Activated T-helper 9 cell treated with anti-CD3 and anti-CD28 coated beads, Interleukin-2, amount 50 U/mL, for 16 hours (primary cell): ENCODE measurements around the gene PALM2AKAP2.
"Not testable (repeated sequence)": the region's sequence is repeated elsewhere in the genome, so short reads cannot be mapped to it uniquely, and the experiment has no call there.

ENCODE experiments used
- DNase-seq: peaks from one replicate; pipeline ENCODE4 v3.0.0-alpha.2; 2020; ENCODE audit warnings: low read depth

Gene PALM2AKAP2

DNA sequence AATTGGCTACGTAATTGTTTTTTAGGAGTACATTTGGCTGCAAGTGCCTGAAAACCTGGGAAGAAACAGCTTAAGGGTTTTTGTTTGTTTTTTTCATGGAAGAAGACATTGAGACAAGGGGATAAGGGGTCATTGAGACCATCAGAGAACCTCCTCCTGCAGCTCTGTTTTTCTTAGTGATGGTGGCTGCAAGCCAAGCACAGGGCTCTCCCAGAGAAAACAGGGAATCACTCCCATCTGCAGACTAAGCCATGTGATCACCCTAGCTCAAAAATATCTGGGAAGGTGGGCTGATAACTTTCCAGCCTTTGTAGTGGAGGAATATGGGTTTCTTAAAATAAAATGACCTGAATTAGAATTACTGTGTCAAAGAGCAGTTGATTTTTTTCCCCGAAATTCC is 25.1 kb downstream of the PALM2AKAP2 start:
- no peak for DNase-seq

DNA sequence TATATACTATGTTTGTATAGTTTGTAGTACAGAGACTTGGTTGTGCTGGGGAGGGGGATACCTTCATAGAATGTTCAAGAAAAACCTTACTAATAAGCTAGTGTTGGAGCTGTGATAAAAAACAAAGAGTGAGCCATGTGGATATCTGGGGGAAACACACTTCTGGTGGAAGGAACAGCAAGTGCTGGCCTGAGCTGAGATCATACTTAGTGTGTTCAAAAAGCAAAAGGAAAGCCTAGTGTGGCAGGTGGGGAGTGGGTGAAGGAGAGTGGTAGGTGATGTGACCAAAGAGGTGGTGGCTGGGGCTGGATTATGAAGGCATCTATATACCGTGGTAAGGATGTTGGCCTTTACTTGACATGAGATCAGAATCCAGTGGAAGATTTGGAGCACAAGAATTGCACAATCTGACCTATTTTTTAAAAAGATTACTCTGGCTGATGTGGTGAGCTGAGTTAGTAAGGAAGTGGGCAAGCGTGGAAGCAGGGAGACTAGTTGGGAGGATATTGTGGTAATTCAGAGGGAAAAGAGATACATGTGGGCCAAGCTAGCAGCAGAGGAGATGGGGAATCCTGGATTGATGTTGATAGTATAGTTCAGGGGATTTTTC is 26.6 kb downstream of the PALM2AKAP2 start:
- no peak for DNase-seq

DNA sequence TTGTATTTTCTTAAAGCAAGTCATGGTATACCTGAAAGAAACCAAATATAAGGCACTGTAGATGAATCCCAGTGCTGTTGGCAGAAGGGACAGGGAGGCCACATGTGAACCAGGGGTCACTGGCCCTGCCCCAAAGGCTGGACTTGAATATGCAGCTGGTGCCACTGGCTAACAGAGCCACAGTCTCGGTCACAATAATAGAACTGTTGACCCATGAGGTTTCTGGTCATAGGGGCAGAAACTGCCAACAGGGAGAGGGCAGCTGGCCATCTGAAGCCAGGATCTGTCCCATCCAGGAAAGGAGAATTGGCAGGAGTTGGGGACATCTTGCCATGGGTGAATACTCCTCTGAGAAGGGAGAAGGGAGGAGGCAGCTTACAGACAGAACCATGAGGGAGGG is 31.9 kb downstream of the PALM2AKAP2 start:
- DNase-seq = no peak

DNA sequence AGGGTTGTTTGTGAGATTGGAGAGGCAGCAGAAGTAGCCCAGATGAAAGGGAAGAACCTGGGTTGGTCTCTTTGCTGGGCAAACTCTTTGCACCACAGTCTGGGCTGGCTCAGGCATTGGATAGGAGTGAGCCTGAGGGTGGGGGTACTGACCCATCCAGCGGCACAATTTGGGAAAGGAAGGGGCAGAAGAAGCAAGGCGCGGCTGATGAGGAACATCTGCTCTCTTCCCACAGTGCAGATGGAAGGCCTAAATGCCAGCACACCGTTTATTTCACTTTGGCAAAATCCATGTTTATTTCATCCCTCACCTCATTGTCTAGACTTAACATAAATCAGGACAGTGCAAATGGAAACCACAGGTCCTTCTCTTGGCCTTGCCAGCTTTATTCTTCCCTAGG is 32.3 kb downstream of the PALM2AKAP2 start:
- no peak for DNase-seq

DNA sequence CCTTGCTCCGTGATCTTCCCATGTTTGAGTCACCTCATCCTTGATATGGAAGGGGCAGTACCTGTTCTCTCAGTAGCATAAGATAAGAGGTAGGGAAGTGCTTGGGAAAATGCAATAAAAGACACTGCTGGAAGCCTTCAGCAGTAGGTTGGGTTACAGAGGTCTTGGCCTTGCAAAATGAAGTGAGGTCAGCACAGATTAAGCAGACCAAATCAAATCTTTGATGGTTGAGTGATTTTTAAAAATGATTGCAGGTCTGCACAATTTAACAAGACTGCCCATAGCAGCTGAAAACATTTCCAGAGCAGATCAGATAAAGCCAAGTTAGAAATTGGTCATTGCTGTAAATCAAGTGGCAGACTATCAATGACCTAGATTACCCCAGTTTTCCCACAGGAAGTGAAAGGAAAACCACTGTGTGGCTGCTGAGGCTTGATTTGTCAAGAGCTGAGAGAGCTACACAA is 32.9 kb downstream of the PALM2AKAP2 start:
- DNase-seq = no peak

DNA sequence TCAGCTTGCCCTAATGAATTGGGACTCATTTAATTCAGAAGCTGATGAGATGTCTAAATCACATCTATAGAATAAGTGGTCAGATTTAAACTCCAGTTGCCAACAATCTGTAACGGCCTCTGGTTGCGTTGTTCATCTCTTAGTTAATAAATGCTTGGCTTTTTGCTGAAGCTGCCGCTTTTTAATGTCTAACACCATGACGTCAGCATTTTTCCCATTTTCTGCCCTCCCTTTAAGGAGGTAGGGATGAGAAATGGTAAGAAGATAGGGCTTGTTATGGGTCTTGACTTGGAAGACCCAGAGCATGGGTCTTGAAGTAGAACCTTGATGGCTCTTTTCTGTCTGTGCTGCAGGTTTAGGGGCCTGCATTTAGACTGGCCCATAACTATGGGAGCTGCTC is 33.3 kb downstream of the PALM2AKAP2 start:
- no peak for DNase-seq

DNA sequence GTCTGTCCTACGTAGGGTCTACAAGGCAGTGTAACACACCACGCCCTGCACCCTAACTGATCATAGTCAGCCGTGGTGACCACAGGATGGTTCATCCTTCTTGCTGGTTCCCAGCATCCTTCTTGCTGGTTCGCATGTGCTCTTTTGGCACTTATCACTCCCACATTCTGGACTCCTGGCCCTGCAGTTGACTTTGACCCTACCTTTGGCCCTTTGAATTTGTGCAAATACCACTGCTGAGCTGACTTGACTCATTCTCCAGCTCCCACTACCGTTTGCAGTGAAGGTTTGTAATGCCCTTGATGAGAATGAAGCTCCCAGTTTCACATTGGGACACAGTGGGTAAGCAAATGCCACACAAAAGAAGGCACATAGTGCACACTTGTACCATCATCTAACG is 33.8 kb downstream of the PALM2AKAP2 start:
- no peak for DNase-seq

DNA sequence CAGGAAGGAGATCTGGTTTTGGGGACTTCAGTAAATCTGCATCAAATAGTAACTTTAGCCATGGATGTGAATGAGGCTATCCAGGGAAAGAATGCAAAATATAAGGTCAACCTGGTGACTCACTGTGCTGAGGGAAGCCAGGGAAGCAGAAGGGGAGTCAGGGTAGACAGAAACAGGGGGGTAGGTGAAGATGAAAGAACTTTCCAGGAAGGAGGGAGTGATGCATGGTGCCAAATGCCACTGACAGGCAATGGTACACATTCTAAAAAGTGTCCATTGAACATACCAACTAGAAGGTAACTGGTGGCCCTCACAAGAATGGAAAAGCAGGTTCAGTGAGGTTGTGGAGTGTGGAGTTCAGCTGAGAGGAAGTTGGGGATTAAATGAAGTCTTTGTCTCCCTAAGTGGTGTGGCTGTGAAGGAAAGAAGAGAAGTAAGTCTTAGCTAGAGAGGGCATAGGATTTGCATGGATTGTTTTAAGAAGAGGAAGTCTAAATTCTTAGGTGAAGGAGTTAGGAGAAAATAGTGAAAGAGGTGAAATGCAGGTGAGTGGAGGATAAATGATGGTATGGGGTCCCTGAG is 35.5 kb downstream of the PALM2AKAP2 start:
- DNase-seq = no peak

DNA sequence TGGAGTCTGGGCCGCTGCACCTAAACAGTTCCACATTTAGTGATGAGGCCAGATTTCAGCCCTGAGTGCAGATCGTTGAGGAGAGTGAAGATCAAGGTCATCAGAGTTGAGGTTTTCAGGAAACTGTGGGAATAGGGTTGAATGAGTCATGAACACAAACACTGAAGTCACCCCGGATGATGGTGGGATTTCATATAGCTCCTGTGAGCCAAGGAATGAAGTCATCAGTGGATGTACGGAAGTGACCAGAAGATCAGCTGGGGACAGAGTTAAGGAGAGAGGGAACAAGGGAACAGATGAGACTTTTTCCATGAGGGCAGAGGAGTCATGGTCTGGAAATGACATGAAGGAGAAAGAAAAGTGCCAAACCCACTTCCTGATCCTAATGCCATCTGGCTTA is 36.5 kb downstream of the PALM2AKAP2 start:
- no peak for DNase-seq

DNA sequence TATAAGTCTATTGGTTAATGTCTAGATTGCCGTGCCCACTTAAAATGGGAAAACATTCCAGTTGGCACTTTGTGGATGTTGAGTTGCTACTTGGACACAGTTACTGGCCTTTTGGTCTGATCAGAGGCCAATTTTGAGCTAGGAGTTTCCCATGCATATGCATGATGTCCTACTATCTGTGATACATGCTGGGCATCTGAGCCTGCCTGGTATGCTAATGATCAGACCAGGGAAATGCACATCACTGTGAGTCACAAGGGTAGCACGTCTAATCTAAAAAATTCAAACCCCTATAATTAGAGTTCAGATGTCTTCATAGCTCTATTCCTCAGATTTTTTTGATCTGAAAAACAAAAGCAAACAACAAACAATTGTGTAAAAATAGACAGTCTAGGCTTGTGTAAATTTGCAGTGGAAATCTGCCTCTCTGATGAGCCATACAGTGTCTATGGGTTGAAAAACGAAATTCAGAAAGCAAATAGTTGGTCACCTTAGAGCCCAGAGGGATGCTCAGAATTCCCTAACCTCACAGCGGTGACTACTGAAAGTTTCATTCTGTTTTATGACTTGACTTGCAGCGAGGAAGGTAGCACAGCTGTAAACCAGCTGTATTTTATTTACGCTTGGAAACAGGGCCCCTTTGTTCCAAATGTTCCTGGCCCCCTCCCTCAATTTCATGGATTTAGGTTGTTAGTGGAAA is 37.3 kb downstream of the PALM2AKAP2 start:
- DNase-seq = no peak

DNA sequence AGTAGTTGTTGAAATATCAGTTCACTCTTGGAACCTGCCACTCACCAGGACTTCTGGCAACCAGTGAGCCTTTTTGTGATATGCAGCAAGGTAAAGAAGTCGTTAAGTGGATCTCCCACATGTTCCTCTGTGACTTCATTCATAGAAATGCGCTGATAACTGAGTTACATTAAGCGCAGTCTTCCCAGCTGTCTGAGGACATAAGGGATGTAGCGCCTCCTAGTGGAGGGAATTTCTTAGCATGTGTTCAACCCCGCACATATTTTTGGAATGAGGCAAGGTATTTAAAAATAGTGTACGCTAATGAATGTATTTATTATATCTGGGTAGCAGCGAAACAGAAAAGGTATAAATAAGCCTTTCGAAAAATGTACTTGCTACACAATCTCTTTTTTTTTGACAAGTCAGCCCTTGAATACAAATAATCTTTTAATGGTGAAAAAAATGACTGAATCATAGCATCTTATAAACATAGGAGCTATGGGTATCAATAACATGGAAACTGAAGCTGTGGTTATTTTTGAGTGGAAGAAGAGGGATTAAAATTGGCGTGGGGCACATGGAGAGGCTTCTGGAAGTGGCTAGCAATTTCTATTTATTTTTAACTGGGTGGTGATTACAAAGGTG is 38.0 kb downstream of the PALM2AKAP2 start:
- no peak for DNase-seq

DNA sequence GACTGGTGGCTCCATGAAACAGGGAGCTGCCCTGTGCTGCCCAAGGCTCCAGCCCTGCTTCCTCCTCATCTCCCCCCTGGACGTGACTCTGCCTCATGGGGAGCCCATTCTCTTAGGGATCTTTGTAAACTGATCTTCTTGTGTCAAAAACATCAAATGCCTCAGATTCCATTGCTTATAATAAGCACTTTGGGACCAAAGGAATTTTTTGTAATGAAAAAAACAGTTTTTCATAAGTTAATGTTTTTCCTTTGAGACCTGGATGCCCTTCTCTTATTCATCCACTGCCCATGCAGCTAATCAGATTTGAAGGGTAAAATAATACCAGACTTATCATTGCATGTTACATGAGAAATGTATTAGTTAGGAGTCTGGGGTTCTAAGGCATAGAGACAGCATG is 41.7 kb downstream of the PALM2AKAP2 start:
- no peak for DNase-seq

DNA sequence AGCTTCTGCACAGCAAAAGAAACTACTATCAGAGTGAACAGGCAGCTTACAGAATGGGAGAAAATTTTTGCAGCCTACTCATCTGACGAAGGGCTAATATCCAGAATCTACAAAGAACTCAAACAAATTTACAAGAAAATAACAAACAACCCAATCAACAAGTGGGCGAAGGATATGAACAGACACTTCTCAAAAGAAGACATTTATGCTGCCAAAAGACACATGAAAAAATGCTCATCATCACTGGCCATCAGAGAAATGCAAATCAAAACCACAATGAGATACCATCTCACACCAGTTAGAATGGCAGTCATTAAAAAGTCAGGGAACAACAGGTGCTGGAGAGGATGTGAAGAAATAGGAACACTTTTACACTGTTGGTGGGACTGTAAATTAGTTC is 45.4 kb downstream of the PALM2AKAP2 start:
- DNase-seq = not testable (repeated sequence)

DNA sequence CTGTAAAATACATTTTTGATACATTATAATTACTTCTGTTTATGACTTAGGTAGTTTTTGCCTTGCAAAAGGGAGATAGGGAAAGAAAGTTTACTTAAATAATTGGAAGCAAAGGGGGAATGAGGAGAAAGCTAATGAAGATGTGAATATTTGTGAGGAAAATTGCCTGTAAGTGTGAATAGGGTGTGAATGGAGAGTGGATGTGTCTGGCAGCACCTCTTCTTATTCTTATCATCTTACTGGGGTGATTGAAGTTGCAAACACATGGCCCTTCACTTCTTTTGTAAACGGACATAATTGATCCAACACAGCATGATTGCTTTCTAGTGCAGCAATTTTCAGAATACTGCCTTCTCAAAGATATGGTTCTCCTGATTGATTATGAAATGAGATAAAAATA is 46.6 kb downstream of the PALM2AKAP2 start:
- no peak for DNase-seq

DNA sequence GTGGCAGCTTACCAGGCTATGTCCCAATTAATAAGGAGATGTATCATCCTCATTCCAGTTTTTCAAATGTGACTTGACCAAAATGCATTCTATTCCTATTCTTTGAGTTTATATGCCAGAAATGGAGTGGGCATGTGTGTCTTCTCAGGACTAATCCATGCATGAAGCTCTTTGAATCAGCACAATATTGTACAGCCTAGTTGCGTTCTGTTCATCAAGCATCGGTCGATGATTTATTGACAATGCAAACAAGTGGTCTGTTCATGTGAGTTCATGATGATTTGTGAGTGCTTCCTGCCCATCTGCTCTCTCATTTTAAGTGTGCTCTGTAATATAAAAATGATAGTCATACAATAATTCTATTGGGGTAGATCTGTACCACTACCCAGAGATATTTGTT is 48.3 kb downstream of the PALM2AKAP2 start:
- DNase-seq = no peak
